B cell (primary cell): ENCODE measurements around the gene PRKCB. TPM values are rescaled to one million over a fixed set of nuclear protein-coding genes. Genes with fewer than 3 reads are reported as not detected.

Experiments used
- ATAC-seq: fragments of 200-7000 bp; cut with Tn5 transposase; one replicate; pipeline ENCODE4 v1.10.0; 2021; ENCODE audit warnings: low read depth, mild to moderate bottlenecking, moderate number of reproducible peaks, moderate library complexity
- CTCF ChIA-PET: fragments of 350-600 bp; sonication (Branson Sonifier 250); formaldehyde crosslinking; loops from one replicate; lab custom pipeline; 2021; ENCODE audit warnings: antibody characterized with exemption, inconsistent platforms; lab: Charles Lee
- POLR2A ChIA-PET: fragments of 350-600 bp; sonication (Branson Sonifier 250); formaldehyde crosslinking; loops from one replicate; lab custom pipeline; 2021; ENCODE audit warnings: antibody characterized with exemption; lab: Charles Lee
- DNase-seq: peaks from one replicate; pipeline ENCODE4 v3.0.0; 2013
- H2AFZ ChIP-seq: 2 replicates; pipeline ENCODE4 v1.6.1; 2012; ENCODE audit warnings: mild to moderate bottlenecking, low read depth, low read length; ENCODE audit not compliant: insufficient read depth, poor library complexity, severe bottlenecking
- H3K27ac ChIP-seq, 2 donors: 1 replicate in 1 of 2; 2 replicates in 1 of 2; pipeline ENCODE4 v1.5.1; 2012 to 2013; ENCODE audit warnings: low read length in 2 of 2, mild to moderate bottlenecking in 2 of 2, moderate library complexity in 1 of 2
- H3K27me3 ChIP-seq, 4 experiments: fragments of 200-600 bp in 1 of 4; sonication (generic) in 1 of 4; replicated peaks in 1 of 4; 1 replicate in 2 of 4; 2 replicates in 2 of 4; pipeline versions ENCODE4 v1.6.1 to v1.7.0; 2013 to 2016; ENCODE audit warnings: low read length in 3 of 4, mild to moderate bottlenecking in 2 of 4, mixed read lengths in 1 of 4, moderate library complexity in 1 of 4; ENCODE audit not compliant: insufficient read depth in 4 of 4, control insufficient read depth in 3 of 4; ENCODE audit errors: control extremely low read depth in 1 of 4
- H3K36me3 ChIP-seq, 2 experiments: replicated peaks in 1 of 2; 1 replicate in 1 of 2; 2 replicates in 1 of 2; pipeline versions ENCODE4 v1.6.1 to v1.7.1; 2013; ENCODE audit warnings: low read length in 1 of 2; ENCODE audit not compliant: insufficient read depth in 2 of 2, control insufficient read depth in 1 of 2; ENCODE audit errors: control extremely low read depth in 1 of 2, extremely low read depth in 1 of 2
- H3K4me1 ChIP-seq, 2 donors: fragments of 200-600 bp in 1 of 2; sonication (generic) in 1 of 2; 1 replicate in 1 of 2; 2 replicates in 1 of 2; pipeline versions ENCODE4 v1.5.1 to v1.6.1; 2013 to 2017; ENCODE audit warnings: low read length in 2 of 2; ENCODE audit not compliant: control insufficient read depth in 2 of 2, insufficient read depth in 2 of 2
- H3K4me2 ChIP-seq: replicated peaks from 2 replicates; pipeline ENCODE3; 2012; ENCODE audit warnings: mild to moderate bottlenecking, low read depth, low read length; ENCODE audit not compliant: poor library complexity, severe bottlenecking
- H3K4me3 ChIP-seq, 5 experiments: fragments of 200-600 bp in 1 of 5; sonication (generic) in 1 of 5; 1 replicate in 3 of 5; 2 replicates in 2 of 5; pipeline versions ENCODE4 v1.5.1 to v1.7.0; 2011 to 2016; ENCODE audit warnings: low read length in 4 of 5, mild to moderate bottlenecking in 4 of 5, low read depth in 2 of 5, control low read depth in 1 of 5, moderate library complexity in 1 of 5; ENCODE audit not compliant: insufficient read depth in 1 of 5; ENCODE audit errors: control extremely low read depth in 1 of 5, extremely low read depth in 1 of 5
- H3K79me2 ChIP-seq: fragments of 200-600 bp; sonication (generic); one replicate; pipeline ENCODE4 v1.6.0; 2016; ENCODE audit warnings: low read length; ENCODE audit not compliant: control insufficient read depth, insufficient read depth
- H3K9ac ChIP-seq: fragments of 200-600 bp; sonication (generic); 2 replicates; pipeline ENCODE4 v1.6.1; 2017; ENCODE audit warnings: mild to moderate bottlenecking, low read length, moderate library complexity
- H3K9me3 ChIP-seq, 3 donors: one replicate each; pipeline versions ENCODE4 v1.6.1 to v1.7.1; 2013; ENCODE audit warnings: low read length in 2 of 3; ENCODE audit not compliant: control insufficient read depth in 2 of 3, insufficient read depth in 1 of 3; ENCODE audit errors: control extremely low read depth in 1 of 3
- H4K20me1 ChIP-seq: 2 replicates; pipeline ENCODE4 v1.6.0; 2012; ENCODE audit warnings: mild to moderate bottlenecking, low read length; ENCODE audit not compliant: insufficient read depth, control insufficient read depth, poor library complexity, severe bottlenecking
- H3K27ac Mint-ChIP-seq: one replicate; pipeline ENCODE4 v1.8.0; 2021; ENCODE audit warnings: mixed read lengths
- H3K27me3 Mint-ChIP-seq: one replicate; pipeline ENCODE4 v1.8.0; 2021; ENCODE audit warnings: mixed read lengths
- H3K4me1 Mint-ChIP-seq: one replicate; pipeline ENCODE4 v1.8.0; 2021; ENCODE audit warnings: mixed read lengths
- H3K4me3 Mint-ChIP-seq: one replicate; pipeline ENCODE4 v1.8.0; 2021; ENCODE audit warnings: mixed read lengths
- H3K9me3 Mint-ChIP-seq: one replicate; pipeline ENCODE4 v1.8.0; 2022; ENCODE audit warnings: mixed read lengths; ENCODE audit not compliant: insufficient read depth
- EZH2 ChIP-seq: IDR thresholded peaks from 2 replicates; pipeline ENCODE4 v1.6.1; 2012; ENCODE audit warnings: borderline replicate concordance, low read depth, mild to moderate bottlenecking, moderate library complexity, low read length; ENCODE audit not compliant: insufficient read depth, poor library complexity, severe bottlenecking
- WGBS: methylation state at CpG from one replicate; pipeline ENCODE4 v1.1.5; 2013; ENCODE audit warnings: missing lambda C conversion rate; ENCODE audit not compliant: insufficient coverage; 5-methylcytosine and 5-hydroxymethylcytosine counted together
- intact Hi-C: fragments of 100-400 bp; cut with micrococcal nuclease; formaldehyde crosslinking; loops from one replicate; pipeline ENCODE4 v1.10.0; 2022
- polyA plus RNA-seq: library from polyadenylated mRNA; depleted of rRNA; stranded (reverse); fragments of >200 nt; gene quantifications from 2 replicates; pipeline ENCODE4 v1.2.3, GENCODE V29; 2012
- total RNA-seq, 2 donors: library from RNA; stranded (reverse); fragments of 120-200 nt in 1 of 2; gene quantifications; 1 replicate in 1 of 2; 2 replicates in 1 of 2; pipeline versions ENCODE4 v1.2.3 to v1.2.4, GENCODE V29; 2013 to 2022
- TF ChIP-seq, protein P1 (sequence below): fragments of 200-600 bp; IDR thresholded peaks from one replicate; pipeline ENCODE4 v1.8.0; 2022; ENCODE audit warnings: antibody characterized with exemption, mild to moderate bottlenecking

PRKCB gene
- total and polyA plus RNA-seq, 2 donors (not counting 1 experiment from before 2014, with no cell fraction given), result 106 to 373 TPM

DNA sequence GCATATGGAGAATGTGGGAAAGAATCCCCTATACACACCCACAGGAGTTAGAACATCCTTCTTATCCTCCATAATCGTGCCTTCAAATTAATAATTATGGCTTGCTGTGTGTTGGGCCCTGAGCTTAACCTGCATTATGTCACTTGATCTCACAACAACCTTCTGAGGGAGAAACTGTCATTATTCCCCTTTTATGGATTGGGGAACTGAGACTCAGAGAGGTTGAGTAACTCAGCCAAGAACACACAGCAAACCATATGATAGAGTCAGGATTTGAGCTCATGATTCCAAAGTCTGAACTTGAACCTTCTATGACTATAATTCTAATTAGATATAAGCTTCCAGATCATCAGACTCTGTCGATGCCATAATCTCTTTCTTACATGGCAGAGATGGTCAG, 306.1 kb downstream of the PRKCB start:
- no peak for ATAC-seq

DNA sequence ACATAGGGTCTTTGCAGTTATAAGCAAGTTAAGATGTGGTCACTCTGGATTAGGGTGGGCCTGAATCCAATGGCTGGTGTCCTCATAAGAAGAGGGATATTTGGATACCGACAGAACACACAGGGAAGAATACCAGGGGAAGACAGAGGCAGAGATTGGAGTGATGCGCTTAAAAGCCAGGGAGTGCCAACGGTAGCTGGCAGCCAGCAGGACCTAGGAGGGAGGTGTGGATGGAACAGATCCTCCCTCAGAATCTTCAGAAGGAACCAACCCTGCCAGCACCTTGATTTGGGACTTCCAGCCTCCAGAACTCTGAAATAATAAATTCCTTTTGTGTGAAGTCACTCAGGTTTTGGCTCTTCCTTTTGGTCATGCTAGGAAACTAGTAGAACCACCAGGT, 310.1 kb downstream of the PRKCB start:
- Histone ChIP-seq H3K9me3 (no peaks in the 10 kb centered on the region), H3K9ac (no peak overlapping the region), H3K36me3 (peaks cover 0 to 76% of the 10 kb centered on the region in 2 experiments), H3K4me3 (no peak overlapping the region), H3K4me1 (peaks cover 0 to 8% of the 10 kb centered on the region in 2 donors), H3K4me2 (no peak overlapping the region), H4K20me1 (peaks cover 88% of the 10 kb centered on the region), H3K27me3 (no peaks in the 10 kb centered on the region), H2AFZ (no peak overlapping the region), H3K79me2 (peaks cover 45% of the 10 kb centered on the region), H3K27ac (no peak overlapping the region)
- DNase-seq (no peak), ATAC-seq (no peak)
- CTCF ChIA-PET, result interaction anchor here (0.6 kb wide), 1 partner anchor 103 kb away, joined by 3 read pairs; no protein-coding TSS in a partner anchor
- H3K4me1 Mint-ChIP-seq, result peaks cover 19% of the 10 kb centered on the region
- H3K4me3 Mint-ChIP-seq, result no peak overlapping the region
- TF ChIP-seq EZH2, result no peak
- TF ChIP-seq, protein P1, sequence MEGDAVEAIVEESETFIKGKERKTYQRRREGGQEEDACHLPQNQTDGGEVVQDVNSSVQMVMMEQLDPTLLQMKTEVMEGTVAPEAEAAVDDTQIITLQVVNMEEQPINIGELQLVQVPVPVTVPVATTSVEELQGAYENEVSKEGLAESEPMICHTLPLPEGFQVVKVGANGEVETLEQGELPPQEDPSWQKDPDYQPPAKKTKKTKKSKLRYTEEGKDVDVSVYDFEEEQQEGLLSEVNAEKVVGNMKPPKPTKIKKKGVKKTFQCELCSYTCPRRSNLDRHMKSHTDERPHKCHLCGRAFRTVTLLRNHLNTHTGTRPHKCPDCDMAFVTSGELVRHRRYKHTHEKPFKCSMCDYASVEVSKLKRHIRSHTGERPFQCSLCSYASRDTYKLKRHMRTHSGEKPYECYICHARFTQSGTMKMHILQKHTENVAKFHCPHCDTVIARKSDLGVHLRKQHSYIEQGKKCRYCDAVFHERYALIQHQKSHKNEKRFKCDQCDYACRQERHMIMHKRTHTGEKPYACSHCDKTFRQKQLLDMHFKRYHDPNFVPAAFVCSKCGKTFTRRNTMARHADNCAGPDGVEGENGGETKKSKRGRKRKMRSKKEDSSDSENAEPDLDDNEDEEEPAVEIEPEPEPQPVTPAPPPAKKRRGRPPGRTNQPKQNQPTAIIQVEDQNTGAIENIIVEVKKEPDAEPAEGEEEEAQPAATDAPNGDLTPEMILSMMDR, result no peak
- WGBS, result 100% methylated on average over 1 of the region's 3 CpGs
- intact Hi-C loops, result no loop called here
- POLR2A ChIA-PET, result no interaction called here
- H3K27ac Mint-ChIP-seq, result no peak overlapping the region
- H3K9me3 Mint-ChIP-seq, result no peaks in the 10 kb centered on the region
- no peaks in the 10 kb centered on the region for H3K27me3 Mint-ChIP-seq

More for the DNA sequence above, 306.1 kb downstream of the PRKCB start:
- Mint-ChIP-seq H3K27me3 (no peaks in the 10 kb centered on the region), H3K4me3 (no peak overlapping the region), H3K27ac (no peak overlapping the region), H3K9me3 (no peaks in the 10 kb centered on the region), H3K4me1 (peaks cover 2% of the 10 kb centered on the region)
- peaks cover 52% of the 10 kb centered on the region for H3K79me2 ChIP-seq
- no peaks in the 10 kb centered on the region for H3K9me3 ChIP-seq
- H4K20me1 ChIP-seq, result peaks cover 84% of the 10 kb centered on the region
- no peaks in the 10 kb centered on the region for H3K4me1 ChIP-seq
- ChIA-PET POLR2A (no interaction called here), CTCF (no interaction called here)
- no peak overlapping the region for H3K9ac ChIP-seq
- H2AFZ ChIP-seq, result no peak overlapping the region
- no peak overlapping the region for H3K4me3 ChIP-seq
- DNase-seq, result no peak
- WGBS, result 100% methylated on average over 1 of the region's 2 CpGs
- H3K4me2 ChIP-seq, result no peak overlapping the region
- peaks cover 2 to 72% of the 10 kb centered on the region in 2 experiments for H3K36me3 ChIP-seq
- no peaks in the 10 kb centered on the region for H3K27me3 ChIP-seq
- intact Hi-C loops, result no loop called here
- H3K27ac ChIP-seq, result no peak overlapping the region
- TF ChIP-seq EZH2, result no peak
- TF ChIP-seq, protein P1, result no peak
